Neural cell (in vitro differentiated cells): Measurements from ENCODE around the gene LRRK1. TPM values are rescaled to one million over a fixed set of nuclear protein-coding genes. Genes with fewer than 3 reads are reported as not detected.

ENCODE experiments used
- H2AFZ ChIP-seq: fragments of 200-600, 300-800 bp; sonication (generic), shearing (Covaris generic); 2 replicates; pipeline ENCODE4 v1.6.0; 2014; ENCODE audit warnings: low read depth, mild to moderate bottlenecking, antibody characterized with exemption, low read length, moderate library complexity
- H3F3A ChIP-seq: fragments of 200-600 bp; shearing (Covaris generic); 2 replicates; pipeline ENCODE4 v1.6.1; 2016; ENCODE audit warnings: mild to moderate bottlenecking, moderate library complexity, mixed read lengths, antibody characterized with exemption, low read length; ENCODE audit not compliant: insufficient read depth, poor library complexity, severe bottlenecking
- H3K27ac ChIP-seq: fragments of 200-600, 300-800 bp; sonication (generic), shearing (Covaris generic); 2 replicates; pipeline ENCODE4 v1.5.1; 2014; ENCODE audit warnings: mild to moderate bottlenecking, low read length, moderate library complexity
- H3K27me3 ChIP-seq: fragments of 300-800, 200-600 bp; sonication (generic), shearing (Covaris generic); 2 replicates; pipeline ENCODE4 v1.6.0; 2014; ENCODE audit warnings: mild to moderate bottlenecking, low read depth, low read length, moderate library complexity; ENCODE audit not compliant: insufficient read depth
- H3K36me3 ChIP-seq: fragments of 300-800, 200-600 bp; sonication (generic), shearing (Covaris generic); 2 replicates; pipeline ENCODE4 v1.5.1; 2014; ENCODE audit warnings: mild to moderate bottlenecking, antibody characterized with exemption, low read length, moderate library complexity; ENCODE audit not compliant: insufficient read depth
- H3K4me2 ChIP-seq: fragments of 300-800, 200-600 bp; sonication (generic), shearing (Covaris generic); 2 replicates; pipeline ENCODE4 v1.6.0; 2014; ENCODE audit warnings: mild to moderate bottlenecking, low read length
- H3K4me3 ChIP-seq: fragments of 300-800, 200-600 bp; sonication (generic), shearing (Covaris generic); 2 replicates; pipeline ENCODE4 v1.5.1; 2014; ENCODE audit warnings: mild to moderate bottlenecking, low read length, moderate library complexity
- H3K79me2 ChIP-seq: fragments of 200-600 bp; shearing (Covaris generic); replicated peaks from 2 replicates; pipeline ENCODE4 v1.6.0; 2014; ENCODE audit warnings: mild to moderate bottlenecking, low read length, moderate library complexity; ENCODE audit not compliant: insufficient read depth
- H3K9ac ChIP-seq: fragments of 300-800, 200-600 bp; sonication (generic), shearing (Covaris generic); 2 replicates; pipeline ENCODE4 v1.6.1; 2016; ENCODE audit warnings: mild to moderate bottlenecking, low read length, mixed read lengths
- H3K9me2 ChIP-seq: fragments of 200-600 bp; shearing (Covaris generic); 2 replicates; pipeline ENCODE4 v1.6.1; 2016; ENCODE audit warnings: mild to moderate bottlenecking, low read length, mixed read lengths; ENCODE audit not compliant: insufficient read depth
- H3K9me3 ChIP-seq: fragments of 200-600, 300-800 bp; sonication (generic), shearing (Covaris generic); 2 replicates; pipeline ENCODE4 v1.6.1; 2016; ENCODE audit warnings: mild to moderate bottlenecking, mixed run types, low read length, moderate library complexity, mixed read lengths
- H4K20me1 ChIP-seq: fragments of 200-600 bp; shearing (Covaris generic); 2 replicates; pipeline ENCODE4 v1.6.1; 2016; ENCODE audit warnings: mild to moderate bottlenecking, mixed run types; ENCODE audit not compliant: insufficient read depth
- EZH2 ChIP-seq: fragments of 200-600, 300-800 bp; shearing (Covaris generic), sonication (generic); IDR thresholded peaks from 2 replicates; pipeline ENCODE4 v1.6.1; 2014; ENCODE audit warnings: antibody characterized with exemption, low read length, borderline replicate concordance, mild to moderate bottlenecking; ENCODE audit not compliant: insufficient read depth, poor library complexity, severe bottlenecking
- RAD21 ChIP-seq: fragments of 450-650 bp; conservative IDR thresholded peaks from 2 replicates; pipeline ENCODE4 v1.6.1; 2014; ENCODE audit warnings: antibody characterized with exemption, mild to moderate bottlenecking, moderate library complexity
- SMC3 ChIP-seq: fragments of 450-650 bp; conservative IDR thresholded peaks from 2 replicates; pipeline ENCODE4 v1.6.1; 2014; ENCODE audit warnings: antibody characterized with exemption, mild to moderate bottlenecking, moderate library complexity; ENCODE audit not compliant: poor library complexity
- TAF1 ChIP-seq: IDR thresholded peaks from 2 replicates; pipeline ENCODE4 v1.6.1; 2012; ENCODE audit warnings: low read depth
- polyA plus RNA-seq: library from polyadenylated mRNA; depleted of rRNA; stranded (reverse); fragments of >200 nt; gene quantifications from 2 replicates; pipeline ENCODE4 v1.2.3, GENCODE V29; 2014
- TF ChIP-seq, protein P1 (sequence below): IDR thresholded peaks from 2 replicates; pipeline ENCODE4 v1.6.1; 2012; ENCODE audit warnings: borderline replicate concordance
- TF ChIP-seq, protein P2 (sequence below): fragments of 450-650 bp; IDR thresholded peaks from 2 replicates; pipeline ENCODE4 v1.5.1; 2014; ENCODE audit warnings: antibody characterized with exemption, mild to moderate bottlenecking, moderate library complexity; ENCODE audit not compliant: poor library complexity, severe bottlenecking

LRRK1 gene
- polyA plus RNA-seq, 1 donor from 2014 or later: 0.06 TPM

DNA sequence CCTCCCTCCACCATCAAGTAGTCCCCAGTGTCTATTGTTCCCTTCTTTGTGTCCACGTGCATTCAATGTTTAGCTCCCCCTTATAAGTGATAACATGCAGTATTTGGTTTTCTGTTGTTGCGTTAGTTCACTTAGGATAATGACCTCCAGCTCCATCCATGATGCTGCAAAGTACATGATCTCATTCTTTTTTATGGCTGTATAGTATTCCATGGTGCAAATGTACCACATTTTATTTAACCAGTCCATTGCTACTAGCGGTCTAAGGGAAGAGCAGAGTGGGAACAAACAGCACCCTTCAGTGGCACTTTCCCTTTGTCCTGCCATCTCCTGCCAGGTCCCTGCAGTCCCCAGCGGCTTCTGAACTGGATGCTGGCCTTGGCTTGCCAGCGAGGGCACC lies 69.1 kb downstream of the LRRK1 start:
- no peak overlapping the region for H3K27ac ChIP-seq
- H3K79me2 ChIP-seq: no peaks in the 10 kb centered on the region
- no peaks in the 10 kb centered on the region for H3K9me2 ChIP-seq
- H3K27me3 ChIP-seq: no peaks in the 10 kb centered on the region
- TF ChIP-seq, protein P1, sequence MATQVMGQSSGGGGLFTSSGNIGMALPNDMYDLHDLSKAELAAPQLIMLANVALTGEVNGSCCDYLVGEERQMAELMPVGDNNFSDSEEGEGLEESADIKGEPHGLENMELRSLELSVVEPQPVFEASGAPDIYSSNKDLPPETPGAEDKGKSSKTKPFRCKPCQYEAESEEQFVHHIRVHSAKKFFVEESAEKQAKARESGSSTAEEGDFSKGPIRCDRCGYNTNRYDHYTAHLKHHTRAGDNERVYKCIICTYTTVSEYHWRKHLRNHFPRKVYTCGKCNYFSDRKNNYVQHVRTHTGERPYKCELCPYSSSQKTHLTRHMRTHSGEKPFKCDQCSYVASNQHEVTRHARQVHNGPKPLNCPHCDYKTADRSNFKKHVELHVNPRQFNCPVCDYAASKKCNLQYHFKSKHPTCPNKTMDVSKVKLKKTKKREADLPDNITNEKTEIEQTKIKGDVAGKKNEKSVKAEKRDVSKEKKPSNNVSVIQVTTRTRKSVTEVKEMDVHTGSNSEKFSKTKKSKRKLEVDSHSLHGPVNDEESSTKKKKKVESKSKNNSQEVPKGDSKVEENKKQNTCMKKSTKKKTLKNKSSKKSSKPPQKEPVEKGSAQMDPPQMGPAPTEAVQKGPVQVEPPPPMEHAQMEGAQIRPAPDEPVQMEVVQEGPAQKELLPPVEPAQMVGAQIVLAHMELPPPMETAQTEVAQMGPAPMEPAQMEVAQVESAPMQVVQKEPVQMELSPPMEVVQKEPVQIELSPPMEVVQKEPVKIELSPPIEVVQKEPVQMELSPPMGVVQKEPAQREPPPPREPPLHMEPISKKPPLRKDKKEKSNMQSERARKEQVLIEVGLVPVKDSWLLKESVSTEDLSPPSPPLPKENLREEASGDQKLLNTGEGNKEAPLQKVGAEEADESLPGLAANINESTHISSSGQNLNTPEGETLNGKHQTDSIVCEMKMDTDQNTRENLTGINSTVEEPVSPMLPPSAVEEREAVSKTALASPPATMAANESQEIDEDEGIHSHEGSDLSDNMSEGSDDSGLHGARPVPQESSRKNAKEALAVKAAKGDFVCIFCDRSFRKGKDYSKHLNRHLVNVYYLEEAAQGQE: no peak
- TF ChIP-seq SMC3 (no peak), TAF1 (no peak)
- no peak overlapping the region for H3K4me2 ChIP-seq
- no peak overlapping the region for H2AFZ ChIP-seq
- H3K4me3 ChIP-seq: no peak overlapping the region
- H3K36me3 ChIP-seq: no peaks in the 10 kb centered on the region
- H3K9ac ChIP-seq: no peak overlapping the region
- H3K9me3 ChIP-seq: peaks cover 6% of the 10 kb centered on the region
- H4K20me1 ChIP-seq: no peaks in the 10 kb centered on the region
- no peaks in the 10 kb centered on the region for H3F3A ChIP-seq

DNA sequence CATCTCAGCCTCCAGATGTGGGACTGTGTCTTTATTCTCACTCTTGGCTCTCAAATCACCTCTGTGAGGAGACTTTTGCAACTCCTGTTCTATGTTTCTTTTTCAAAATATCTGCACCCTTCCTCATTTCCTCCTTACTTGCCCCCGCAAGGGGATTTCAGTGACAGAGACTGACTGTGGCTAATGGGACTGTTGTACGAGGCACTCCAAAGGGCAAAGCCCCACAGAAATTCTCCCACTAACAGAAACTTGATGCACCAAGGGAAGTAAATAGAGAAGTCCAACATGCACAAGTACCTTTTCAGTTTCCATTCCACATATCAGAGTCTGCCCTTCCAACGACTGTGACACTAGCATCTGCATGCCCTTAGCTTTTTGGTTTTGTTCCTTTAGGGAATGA lies 69.7 kb downstream of the LRRK1 start:
- H3K27me3 ChIP-seq: no peaks in the 10 kb centered on the region
- no peaks in the 10 kb centered on the region for H3F3A ChIP-seq
- TF ChIP-seq TAF1 (no peak), SMC3 (no peak)
- TF ChIP-seq, protein P1: no peak
- no peak overlapping the region for H3K9ac ChIP-seq
- no peaks in the 10 kb centered on the region for H3K9me2 ChIP-seq
- H3K79me2 ChIP-seq: no peaks in the 10 kb centered on the region
- peaks cover 6% of the 10 kb centered on the region for H3K9me3 ChIP-seq
- H3K36me3 ChIP-seq: no peaks in the 10 kb centered on the region
- no peaks in the 10 kb centered on the region for H4K20me1 ChIP-seq
- no peak overlapping the region for H3K27ac ChIP-seq
- no peak overlapping the region for H3K4me3 ChIP-seq
- H3K4me2 ChIP-seq: no peak overlapping the region
- H2AFZ ChIP-seq: no peak overlapping the region

DNA sequence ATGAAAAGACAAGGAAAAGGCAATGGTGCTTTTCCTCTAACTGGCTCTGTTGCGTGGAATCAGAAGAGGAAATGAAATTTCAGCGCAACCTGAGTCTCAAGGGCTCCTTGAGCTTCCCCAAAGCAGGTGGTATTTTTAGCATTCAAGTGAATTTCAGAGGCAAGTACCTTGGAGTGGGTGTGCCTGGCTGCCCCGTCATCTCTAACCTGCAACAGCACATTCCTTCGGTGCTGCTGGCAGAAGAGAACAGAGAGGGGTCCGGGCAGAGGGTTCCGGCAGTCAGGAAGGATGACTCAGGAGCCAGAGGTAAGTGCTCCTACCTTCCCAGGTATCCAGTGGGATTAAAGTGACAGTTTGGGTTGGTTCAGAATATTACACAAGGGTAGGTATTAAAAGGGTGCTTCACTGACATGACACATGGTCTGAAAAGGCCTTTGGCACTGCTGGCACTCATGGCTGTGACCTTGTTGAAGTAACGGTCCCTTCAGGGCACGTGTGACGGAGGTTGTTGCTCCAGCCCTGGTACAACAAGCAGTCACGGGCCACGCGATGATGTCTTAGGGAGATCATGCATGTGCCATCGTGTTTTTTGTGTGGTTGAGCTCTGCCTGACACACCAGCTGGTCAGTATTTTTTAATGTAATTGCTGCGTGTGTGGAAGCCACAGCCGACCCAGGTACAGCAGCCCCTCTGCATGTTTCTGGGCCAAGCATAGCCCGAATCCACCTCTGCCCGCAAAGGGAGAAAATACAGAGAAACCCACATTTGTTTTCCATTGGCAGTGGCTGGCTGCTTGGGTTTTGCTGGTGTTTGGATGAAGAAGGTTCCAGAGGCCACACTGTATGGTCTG lies 75.7 kb downstream of the LRRK1 start:
- H3K4me2 ChIP-seq: no peak overlapping the region
- no peaks in the 10 kb centered on the region for H4K20me1 ChIP-seq
- TF ChIP-seq RAD21 (no peak), EZH2 (no peak)
- TF ChIP-seq, protein P2, sequence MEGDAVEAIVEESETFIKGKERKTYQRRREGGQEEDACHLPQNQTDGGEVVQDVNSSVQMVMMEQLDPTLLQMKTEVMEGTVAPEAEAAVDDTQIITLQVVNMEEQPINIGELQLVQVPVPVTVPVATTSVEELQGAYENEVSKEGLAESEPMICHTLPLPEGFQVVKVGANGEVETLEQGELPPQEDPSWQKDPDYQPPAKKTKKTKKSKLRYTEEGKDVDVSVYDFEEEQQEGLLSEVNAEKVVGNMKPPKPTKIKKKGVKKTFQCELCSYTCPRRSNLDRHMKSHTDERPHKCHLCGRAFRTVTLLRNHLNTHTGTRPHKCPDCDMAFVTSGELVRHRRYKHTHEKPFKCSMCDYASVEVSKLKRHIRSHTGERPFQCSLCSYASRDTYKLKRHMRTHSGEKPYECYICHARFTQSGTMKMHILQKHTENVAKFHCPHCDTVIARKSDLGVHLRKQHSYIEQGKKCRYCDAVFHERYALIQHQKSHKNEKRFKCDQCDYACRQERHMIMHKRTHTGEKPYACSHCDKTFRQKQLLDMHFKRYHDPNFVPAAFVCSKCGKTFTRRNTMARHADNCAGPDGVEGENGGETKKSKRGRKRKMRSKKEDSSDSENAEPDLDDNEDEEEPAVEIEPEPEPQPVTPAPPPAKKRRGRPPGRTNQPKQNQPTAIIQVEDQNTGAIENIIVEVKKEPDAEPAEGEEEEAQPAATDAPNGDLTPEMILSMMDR: no peak
- TF ChIP-seq, protein P1: no peak
- H3K9me3 ChIP-seq: no peaks in the 10 kb centered on the region
- H3K36me3 ChIP-seq: no peaks in the 10 kb centered on the region
- H3K27me3 ChIP-seq: no peaks in the 10 kb centered on the region
- H3K4me3 ChIP-seq: no peak overlapping the region
- no peak overlapping the region for H3K27ac ChIP-seq
- no peak overlapping the region for H3K9ac ChIP-seq
- no peaks in the 10 kb centered on the region for H3K79me2 ChIP-seq
- H3K9me2 ChIP-seq: no peaks in the 10 kb centered on the region
- no peaks in the 10 kb centered on the region for H3F3A ChIP-seq
- H2AFZ ChIP-seq: no peak overlapping the region
